Measurements from ENCODE around the gene SUCLG2.

DNA sequence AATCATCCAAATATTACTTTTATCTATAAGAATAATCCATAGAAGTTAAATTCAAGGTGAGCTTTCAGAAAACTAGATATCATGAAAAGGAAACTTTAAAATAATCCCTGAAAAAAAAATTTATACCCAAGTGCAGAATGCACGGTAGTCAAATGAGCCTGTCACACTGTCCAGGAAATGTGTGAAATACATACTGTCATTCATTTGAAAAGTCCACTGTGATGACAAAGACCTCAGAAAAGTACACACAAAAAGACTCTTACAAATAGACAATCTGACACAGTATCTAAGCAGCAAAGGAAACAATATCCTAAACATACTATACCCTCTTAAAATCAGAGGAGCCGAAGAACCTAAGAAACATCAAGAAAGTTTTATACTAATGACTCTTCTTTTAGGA is 29.7 kb downstream of the SUCLG2 start:
- no peak for TF ChIP-seq POLR2A (IDR thresholded peaks at IDR 0.05; ENCODE audit: low read length)
- TF ChIP-seq GATA1 (IDR thresholded peaks at IDR 0.05; ENCODE audit: low read depth, low read length), result no peak

Data from erythroblast (primary cell).